Tibial nerve (tissue), 4 donors: ENCODE measurements around the gene STAT5A.

Experiments used
- EP300 ChIP-seq, 2 donors: sonication (generic); formaldehyde crosslinking; IDR thresholded peaks; one replicate each; pipeline ENCODE4 v1.6.1; 2017; ENCODE audit warnings: antibody characterized with exemption in 2 of 2, mild to moderate bottlenecking in 1 of 2
- POLR2A ChIP-seq, 2 donors: fragments of 450-650 bp; IDR thresholded peaks; one replicate each; pipeline ENCODE4 v1.6.1; 2017; ENCODE audit warnings: antibody characterized with exemption in 2 of 2, mild to moderate bottlenecking in 2 of 2, moderate library complexity in 2 of 2
- TF ChIP-seq, protein P1 (sequence below), 5 experiments: fragments of 200-600 bp in 3 of 5; fragments of 450-650 bp in 2 of 5; sonication (generic) in 3 of 5; IDR thresholded peaks; one replicate each; pipeline ENCODE4 v1.5.1; 2016 to 2019; ENCODE audit warnings: antibody characterized with exemption in 5 of 5, mild to moderate bottlenecking in 3 of 5, moderate library complexity in 2 of 5

DNA sequence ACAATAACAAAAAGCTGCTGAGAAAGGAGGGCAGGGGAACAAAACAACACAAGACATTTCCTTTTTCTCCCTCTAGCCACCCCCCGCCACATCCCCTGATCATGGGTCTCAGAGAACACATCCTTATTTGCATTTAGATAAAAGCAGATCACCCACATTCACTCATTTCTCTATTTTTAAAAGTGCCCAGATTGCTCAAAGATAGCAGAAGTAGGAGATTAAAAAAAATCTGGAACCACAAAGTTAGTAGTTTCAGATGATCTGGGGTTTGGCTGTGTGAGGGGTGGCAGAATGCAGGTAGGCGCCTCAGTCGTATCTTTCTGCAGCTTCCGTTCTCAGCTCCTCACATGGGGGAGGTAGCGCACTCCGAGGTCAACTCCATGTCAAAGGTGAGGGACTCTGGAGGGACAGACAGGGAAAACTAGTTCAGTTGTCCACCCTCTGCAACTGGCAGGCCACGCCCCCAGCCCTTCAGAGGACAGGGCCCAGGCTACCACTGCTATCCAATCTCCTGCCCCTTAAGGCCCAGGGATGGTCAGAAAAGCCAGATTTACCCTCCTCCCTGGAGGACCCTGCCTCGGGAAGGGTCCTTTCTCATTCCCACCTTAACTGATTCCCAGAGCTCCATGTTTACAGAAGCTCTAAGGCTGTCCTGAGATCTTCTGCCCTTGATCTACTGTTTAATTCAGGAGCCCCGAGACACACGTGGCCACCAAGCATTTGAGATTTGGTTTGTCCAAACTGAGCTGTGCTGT, 27.3 kb downstream of the STAT5A start:
- TF ChIP-seq, protein P1, sequence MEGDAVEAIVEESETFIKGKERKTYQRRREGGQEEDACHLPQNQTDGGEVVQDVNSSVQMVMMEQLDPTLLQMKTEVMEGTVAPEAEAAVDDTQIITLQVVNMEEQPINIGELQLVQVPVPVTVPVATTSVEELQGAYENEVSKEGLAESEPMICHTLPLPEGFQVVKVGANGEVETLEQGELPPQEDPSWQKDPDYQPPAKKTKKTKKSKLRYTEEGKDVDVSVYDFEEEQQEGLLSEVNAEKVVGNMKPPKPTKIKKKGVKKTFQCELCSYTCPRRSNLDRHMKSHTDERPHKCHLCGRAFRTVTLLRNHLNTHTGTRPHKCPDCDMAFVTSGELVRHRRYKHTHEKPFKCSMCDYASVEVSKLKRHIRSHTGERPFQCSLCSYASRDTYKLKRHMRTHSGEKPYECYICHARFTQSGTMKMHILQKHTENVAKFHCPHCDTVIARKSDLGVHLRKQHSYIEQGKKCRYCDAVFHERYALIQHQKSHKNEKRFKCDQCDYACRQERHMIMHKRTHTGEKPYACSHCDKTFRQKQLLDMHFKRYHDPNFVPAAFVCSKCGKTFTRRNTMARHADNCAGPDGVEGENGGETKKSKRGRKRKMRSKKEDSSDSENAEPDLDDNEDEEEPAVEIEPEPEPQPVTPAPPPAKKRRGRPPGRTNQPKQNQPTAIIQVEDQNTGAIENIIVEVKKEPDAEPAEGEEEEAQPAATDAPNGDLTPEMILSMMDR (IDR thresholded peaks at IDR 0.05), result no peak
- TF ChIP-seq POLR2A (IDR thresholded peaks at IDR 0.05), result no peak
- no peak for TF ChIP-seq EP300 (IDR thresholded peaks at IDR 0.05)
